Measurements from ENCODE around the gene FARP1.

FARP1 gene

GRCh38 chr13:98174307-98174706 lies 31.4 kb downstream of the FARP1 start:
- DNase-seq (ENCODE audit: low read depth in 2 of 2, low spot score in 1 of 2), result no peak

GRCh38 chr13:98175043-98175442 lies 32.1 kb downstream of the FARP1 start:
- DNase-seq (ENCODE audit: low read depth in 2 of 2, low spot score in 1 of 2), result no peak

DNA sequence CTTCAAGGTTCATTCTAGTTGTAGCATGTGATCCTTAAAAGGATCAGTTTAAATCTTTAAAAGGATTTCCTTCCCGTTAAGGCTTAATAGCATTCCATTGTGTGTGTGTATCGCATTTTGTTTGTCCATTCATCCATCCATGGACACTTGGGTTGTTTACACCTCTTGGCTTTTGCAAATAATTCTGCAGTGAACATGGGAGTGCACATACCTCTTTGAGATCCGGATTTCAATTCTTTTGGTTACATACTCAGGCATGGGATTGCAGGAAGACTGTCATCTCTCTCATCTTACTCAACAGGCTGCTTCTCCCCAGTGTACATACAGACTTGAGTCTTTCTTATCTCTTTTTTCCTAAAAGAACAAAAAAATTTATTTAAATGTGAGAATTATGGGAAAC lies 32.9 kb downstream of the FARP1 start:
- no peak for DNase-seq (ENCODE audit: low read depth in 2 of 2, low spot score in 1 of 2)

GRCh38 chr13:98176777-98177608 lies 34.1 kb downstream of the FARP1 start, which contains the start of gene RNF113B:
Gene RNF113B, minus strand, starts transcription at chr13:98177269. Its CDS starts 33 bp downstream, at chr13:98177236.
- no peak for DNase-seq (ENCODE audit: low read depth in 2 of 2, low spot score in 1 of 2)

DNA sequence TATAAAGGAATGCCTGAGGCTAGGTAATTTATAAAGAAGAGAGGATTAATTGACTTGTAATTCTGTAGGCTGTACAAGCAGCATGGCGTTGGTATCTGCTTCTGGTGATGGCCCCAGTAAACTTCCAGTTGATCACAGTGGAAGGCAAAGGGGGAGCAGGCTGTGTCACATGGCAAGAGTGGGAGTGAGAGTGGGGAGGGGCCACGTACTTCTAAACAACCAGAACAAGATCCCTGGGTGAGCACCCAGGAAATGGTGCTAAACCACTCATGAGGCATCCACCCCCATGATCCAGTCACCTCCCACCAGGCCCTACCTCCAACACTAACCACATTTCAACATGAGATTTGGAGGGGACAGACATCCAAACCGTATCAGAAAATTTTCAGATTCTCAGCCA lies 37.2 kb downstream of the FARP1 start:
- DNase-seq (ENCODE audit: low read depth in 2 of 2, low spot score in 1 of 2), result no peak

- no peak for DNase-seq (ENCODE audit: low read depth in 2 of 2, low spot score in 1 of 2)
These were observed 38.4 kb downstream of the FARP1 start for GRCh38 chr13:98181111-98181815.

GRCh38 chr13:98182153-98182552 lies 39.3 kb downstream of the FARP1 start:
- no peak for DNase-seq (ENCODE audit: low read depth in 2 of 2, low spot score in 1 of 2)

GRCh38 chr13:98182589-98182988 lies 39.7 kb downstream of the FARP1 start:
- DNase-seq (ENCODE audit: low read depth in 2 of 2, low spot score in 1 of 2), result no peak

GRCh38 chr13:98184792-98185191 lies 41.9 kb downstream of the FARP1 start:
- DNase-seq (ENCODE audit: low read depth in 2 of 2, low spot score in 1 of 2), result no peak

DNA sequence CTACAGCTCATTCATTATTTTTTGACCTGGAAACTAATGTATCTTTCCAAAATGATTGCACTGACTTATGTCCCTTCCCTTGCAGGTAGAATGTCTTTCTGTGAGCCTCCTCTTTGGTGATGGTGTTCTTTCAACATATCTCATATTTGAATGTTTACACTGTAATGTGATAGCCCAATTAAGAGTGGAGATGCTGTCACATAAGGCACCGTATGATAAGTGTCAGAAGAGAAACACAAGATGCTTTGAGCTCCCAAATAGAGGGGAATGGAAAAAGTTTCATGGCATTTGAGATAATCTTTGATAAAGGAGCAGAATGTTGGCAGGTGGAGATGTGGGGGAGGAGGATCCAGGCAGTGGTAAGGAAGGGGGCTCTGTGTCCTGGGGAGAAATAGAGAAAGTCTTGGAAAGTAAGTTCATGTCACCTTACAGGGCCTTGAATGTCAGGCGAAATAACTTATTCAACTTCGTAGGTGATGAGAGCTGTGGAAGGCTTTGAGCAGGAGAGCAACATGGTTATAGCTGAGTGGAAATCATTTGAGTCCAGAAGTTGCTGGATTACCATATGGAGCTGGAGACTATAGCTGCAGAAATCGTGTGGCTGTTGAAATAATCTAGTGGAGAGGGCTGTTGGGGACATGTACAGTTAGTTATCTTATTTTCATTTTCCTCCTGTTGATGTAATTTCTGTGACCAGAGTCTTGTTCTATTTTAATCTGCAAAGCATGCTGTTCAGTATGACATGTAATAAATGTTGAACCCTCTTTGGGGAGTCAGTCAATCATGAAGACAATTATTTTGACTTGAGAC lies 44.5 kb downstream of the FARP1 start:
- no peak for DNase-seq (ENCODE audit: low read depth in 2 of 2, low spot score in 1 of 2)

- DNase-seq (ENCODE audit: low read depth in 2 of 2, low spot score in 1 of 2), result no peak
These were observed 45.0 kb downstream of the FARP1 start for GRCh38 chr13:98187965-98188261.

DNA sequence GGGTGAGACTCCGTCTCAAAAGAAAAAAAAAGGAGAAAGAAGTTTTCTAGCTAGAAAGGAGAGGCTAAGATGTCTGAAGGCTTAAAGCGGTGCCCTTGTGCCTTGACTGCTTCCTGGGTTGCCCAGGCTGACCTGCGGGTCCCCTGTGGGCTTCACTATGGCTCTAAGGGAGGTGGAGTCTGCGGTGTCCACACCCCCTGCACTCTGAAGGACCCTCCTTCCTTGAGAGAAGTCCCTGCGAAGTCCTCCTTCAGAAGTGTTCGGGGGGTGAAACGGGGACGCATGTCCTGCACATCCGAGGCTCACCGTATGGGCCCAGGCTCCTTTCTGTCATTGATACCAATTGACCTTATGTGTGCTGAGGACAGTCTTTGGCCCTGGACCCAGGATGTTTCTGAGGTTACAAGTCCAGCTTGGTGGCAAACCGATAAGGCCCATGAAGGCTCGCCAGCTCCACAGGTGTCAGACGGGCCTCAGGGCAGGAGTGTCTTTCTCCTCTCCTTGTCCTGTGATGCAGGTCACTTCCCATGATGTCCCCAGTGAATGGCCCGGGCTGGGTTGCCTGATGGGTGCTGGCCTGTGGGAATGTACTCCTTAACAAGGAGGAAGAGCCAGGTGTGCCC lies 45.8 kb downstream of the FARP1 start:
- no peak for DNase-seq (ENCODE audit: low read depth in 2 of 2, low spot score in 1 of 2)

- no peak for DNase-seq (ENCODE audit: low read depth in 2 of 2, low spot score in 1 of 2)
These were observed 47.1 kb downstream of the FARP1 start for GRCh38 chr13:98189841-98190505.

DNA sequence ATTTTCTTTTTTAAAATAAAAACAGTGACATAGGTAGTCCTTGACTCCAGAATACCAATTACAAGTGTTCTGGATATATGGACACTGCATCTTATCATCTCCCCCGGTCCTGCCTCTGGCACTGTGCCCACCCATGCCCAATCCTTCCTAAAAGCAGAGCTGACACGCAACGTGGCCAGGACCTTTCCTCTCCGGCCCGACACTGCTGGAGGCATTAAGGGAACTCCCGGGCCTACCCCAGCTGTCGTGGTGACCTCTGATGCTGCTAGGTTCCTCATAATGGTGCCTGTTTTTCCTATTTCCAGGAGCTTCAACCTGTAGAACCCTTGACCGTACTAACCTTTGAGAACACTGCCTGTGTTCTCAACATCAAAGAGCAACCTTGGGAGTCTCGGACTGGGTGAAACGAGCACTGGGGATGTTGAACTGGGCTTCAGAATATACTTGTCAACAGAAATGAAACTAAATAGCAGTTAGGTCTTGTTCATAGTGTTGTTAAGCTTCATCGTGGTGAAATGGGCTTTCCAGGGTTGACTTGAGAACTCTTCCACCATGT lies 48.1 kb downstream of the FARP1 start:
- DNase-seq (ENCODE audit: low read depth in 2 of 2, low spot score in 1 of 2), result no peak

GRCh38 chr13:98192008-98192407 lies 49.1 kb downstream of the FARP1 start:
- DNase-seq (ENCODE audit: low read depth in 2 of 2, low spot score in 1 of 2), result no peak

- no peak for DNase-seq (ENCODE audit: low read depth in 2 of 2, low spot score in 1 of 2)
These were observed 52.3 kb downstream of the FARP1 start for GRCh38 chr13:98195054-98195791.

DNA sequence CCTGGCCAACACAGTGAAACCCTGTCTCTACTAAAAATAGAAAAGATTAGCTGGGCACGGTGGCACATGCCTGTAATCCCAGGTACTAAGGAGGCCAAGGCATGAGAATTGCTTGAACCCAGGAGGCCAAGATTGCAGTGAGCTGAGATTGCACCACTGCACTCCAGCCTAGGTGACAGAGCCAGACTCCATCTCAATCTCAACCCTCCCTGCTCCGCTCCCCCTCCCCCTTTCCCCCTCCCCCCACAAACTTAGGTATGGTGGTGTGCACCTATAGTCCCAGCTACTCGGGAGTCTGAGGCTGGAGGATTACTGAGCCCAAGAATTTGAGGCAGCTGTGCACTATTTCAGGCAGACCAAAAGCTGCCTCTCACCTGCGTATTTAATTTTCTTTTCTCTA lies 55.8 kb downstream of the FARP1 start:
- no peak for DNase-seq (ENCODE audit: low read depth in 2 of 2, low spot score in 1 of 2)

DNA sequence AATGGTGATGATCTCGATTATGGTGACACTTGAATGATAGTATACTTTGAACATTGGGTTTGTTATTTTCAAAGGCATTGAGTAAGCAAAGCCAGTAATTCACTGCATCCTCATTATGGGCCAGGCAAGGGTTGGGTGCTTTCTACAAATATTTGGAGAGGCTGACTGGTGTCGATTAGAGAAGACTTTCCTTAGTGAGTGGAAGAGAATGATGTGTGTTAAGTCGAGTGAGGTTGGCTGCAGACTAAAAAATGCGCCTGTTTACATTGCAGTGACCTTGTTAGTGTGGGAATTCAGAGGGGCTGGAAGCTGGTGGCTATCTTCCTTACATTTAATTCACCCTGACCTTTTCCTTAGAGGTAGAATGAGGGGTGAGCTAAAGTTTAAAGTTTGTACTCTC lies 56.6 kb downstream of the FARP1 start:
- no peak for DNase-seq (ENCODE audit: low read depth in 2 of 2, low spot score in 1 of 2)

- no peak for DNase-seq (ENCODE audit: low read depth in 2 of 2, low spot score in 1 of 2)
These were observed 57.5 kb downstream of the FARP1 start for GRCh38 chr13:98200211-98200878.

Measured in stimulated activated CD8-positive, alpha-beta memory T cell treated with anti-CD3 and anti-CD28 coated beads, Interleukin-4, amount 100 ng/mL, for 1 hour (primary cell).